ENCODE results near the gene SMARCC2.
"Not testable (repeated sequence)": the region's sequence is repeated elsewhere in the genome, so short reads cannot be mapped to it uniquely, and the experiment has no call there.

SMARCC2 gene

DNA sequence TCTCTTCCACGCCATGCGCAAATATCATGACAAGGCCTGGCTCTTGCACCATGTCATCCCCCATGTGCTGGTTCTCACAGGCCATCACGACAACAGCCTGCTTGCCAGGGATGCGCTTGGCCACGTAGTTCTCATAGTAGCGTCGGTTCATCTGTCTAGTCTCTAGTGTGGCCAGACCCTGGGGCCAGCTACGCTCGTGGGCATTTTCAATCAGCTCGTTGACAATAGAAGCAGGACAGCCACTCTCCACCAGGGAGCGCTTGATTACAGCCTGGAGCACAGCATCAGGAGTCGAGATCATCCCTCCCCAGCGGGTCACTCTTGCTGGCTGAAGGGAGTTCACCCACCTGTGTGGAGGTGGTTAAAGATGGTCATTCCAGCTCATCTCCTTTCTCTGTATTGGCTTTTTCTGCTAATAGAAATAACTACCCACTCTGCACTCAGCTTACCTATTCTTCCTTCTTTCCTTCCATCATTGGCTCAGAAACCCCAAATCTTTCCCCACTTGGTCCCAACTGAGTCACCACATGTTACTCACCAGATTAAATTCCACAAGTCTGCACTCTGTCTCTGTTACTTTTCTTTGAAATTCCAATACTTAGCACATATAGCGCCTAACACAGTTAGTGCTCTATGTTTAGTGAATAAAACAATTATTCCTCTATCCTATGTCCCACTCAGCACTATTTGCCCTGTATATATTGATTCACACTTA is 17.3 kb upstream of the SMARCC2 start:
- no peaks in the 10 kb centered on the region for H3K27me3 ChIP-seq (ENCODE audit: insufficient read depth, low read length)
- no peaks in the 10 kb centered on the region for H3K4me1 ChIP-seq (ENCODE audit: insufficient read depth, low read length)
- no peaks in the 10 kb centered on the region for H3K9me3 ChIP-seq (ENCODE audit: insufficient read depth, low read depth, low read length)
- H3K4me3 ChIP-seq (ENCODE audit: low read length) = no peak overlapping the region
- no peak overlapping the region for H3K27ac ChIP-seq (ENCODE audit: low read length)
- H3K36me3 ChIP-seq (ENCODE audit: insufficient read depth, low read depth, low read length) = peaks cover 68% of the 10 kb centered on the region
- no peak overlapping the region for H3K9ac ChIP-seq (ENCODE audit: low read depth, low read length)

DNA sequence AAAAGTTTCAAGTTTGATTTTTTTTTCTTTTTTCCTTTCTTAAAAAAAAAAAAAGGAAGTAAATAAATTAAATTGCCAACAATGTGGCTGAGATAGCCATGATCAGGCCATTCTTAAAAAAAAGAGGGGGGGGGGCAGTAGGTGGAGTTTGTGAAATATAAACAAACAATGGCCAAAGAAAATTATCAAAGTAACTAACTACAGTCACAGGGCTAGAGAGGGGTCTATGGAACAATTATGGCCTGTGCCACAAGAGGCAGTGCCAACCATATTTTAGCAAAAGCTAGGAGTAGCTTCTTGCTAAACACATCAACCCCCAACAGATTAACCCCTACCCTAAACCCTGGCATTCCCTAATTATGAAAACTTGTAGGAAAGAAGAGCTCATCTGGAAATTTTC is 16.2 kb upstream of the SMARCC2 start:
- no peak overlapping the region for H3K9ac ChIP-seq (ENCODE audit: low read depth, low read length)
- H3K36me3 ChIP-seq (ENCODE audit: insufficient read depth, low read depth, low read length) = peaks cover 59% of the 10 kb centered on the region

DNA sequence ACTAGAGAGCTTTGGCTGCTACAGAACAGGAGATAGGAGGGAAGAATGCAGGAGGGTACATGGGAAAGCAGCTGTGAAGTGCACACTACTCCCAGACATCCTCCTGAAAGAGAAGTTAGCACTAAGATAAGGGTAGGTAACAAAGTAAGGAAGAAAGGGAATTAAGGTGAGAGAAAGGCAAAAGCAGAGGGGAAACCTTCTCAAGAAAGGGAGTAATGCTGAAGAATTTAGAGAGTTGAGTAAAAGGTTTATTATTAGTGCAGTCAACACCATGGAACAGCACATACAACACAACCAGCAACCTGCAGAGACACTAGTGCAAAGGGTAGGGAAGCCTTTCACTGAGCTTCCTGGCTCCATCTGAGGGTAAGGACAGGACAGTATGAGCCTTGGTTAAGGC is 15.0 kb upstream of the SMARCC2 start:
- Histone ChIP-seq H3K36me3 (ENCODE audit: insufficient read depth, low read depth, low read length) (peaks cover 49% of the 10 kb centered on the region), H3K4me3 (ENCODE audit: low read length) (no peak overlapping the region), H3K4me1 (ENCODE audit: insufficient read depth, low read length) (no peaks in the 10 kb centered on the region), H3K9me3 (ENCODE audit: insufficient read depth, low read depth, low read length) (no peaks in the 10 kb centered on the region), H3K27me3 (ENCODE audit: insufficient read depth, low read length) (no peaks in the 10 kb centered on the region), H3K9ac (ENCODE audit: low read depth, low read length) (no peak overlapping the region), H3K27ac (ENCODE audit: low read length) (no peak overlapping the region)

More for the DNA sequence above, 16.2 kb upstream of the SMARCC2 start:
- no peaks in the 10 kb centered on the region for H3K27me3 ChIP-seq (ENCODE audit: insufficient read depth, low read length)
- no peak overlapping the region for H3K27ac ChIP-seq (ENCODE audit: low read length)
- H3K9me3 ChIP-seq (ENCODE audit: insufficient read depth, low read depth, low read length) = no peaks in the 10 kb centered on the region
- H3K4me3 ChIP-seq (ENCODE audit: low read length) = no peak overlapping the region
- H3K4me1 ChIP-seq (ENCODE audit: insufficient read depth, low read length) = no peaks in the 10 kb centered on the region

DNA sequence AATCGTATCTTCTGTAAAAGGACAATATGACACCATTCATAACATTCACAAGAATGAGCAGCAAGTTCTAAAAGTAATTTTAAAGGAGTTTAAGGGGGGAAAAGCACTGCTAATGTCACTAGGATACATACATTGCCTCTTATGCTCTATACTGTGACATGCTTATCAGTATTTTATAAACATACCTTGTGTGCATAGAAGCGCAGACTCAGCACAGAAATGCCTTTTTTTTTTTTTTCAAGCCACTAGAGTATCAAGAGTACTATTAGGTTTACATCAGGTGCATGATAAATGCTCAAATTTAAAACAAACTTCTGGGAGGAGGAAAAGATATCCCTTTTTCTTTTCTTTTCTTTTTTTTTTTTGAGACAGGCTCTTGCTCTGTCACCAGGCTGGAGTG is 13.6 kb upstream of the SMARCC2 start:
- H3K4me1 ChIP-seq (ENCODE audit: insufficient read depth, low read length) = no peaks in the 10 kb centered on the region
- no peak overlapping the region for H3K9ac ChIP-seq (ENCODE audit: low read depth, low read length)
- H3K27me3 ChIP-seq (ENCODE audit: insufficient read depth, low read length) = no peaks in the 10 kb centered on the region
- no peak overlapping the region for H3K27ac ChIP-seq (ENCODE audit: low read length)
- H3K36me3 ChIP-seq (ENCODE audit: insufficient read depth, low read depth, low read length) = peaks cover 39% of the 10 kb centered on the region
- no peaks in the 10 kb centered on the region for H3K9me3 ChIP-seq (ENCODE audit: insufficient read depth, low read depth, low read length)
- no peak overlapping the region for H3K4me3 ChIP-seq (ENCODE audit: low read length)

DNA sequence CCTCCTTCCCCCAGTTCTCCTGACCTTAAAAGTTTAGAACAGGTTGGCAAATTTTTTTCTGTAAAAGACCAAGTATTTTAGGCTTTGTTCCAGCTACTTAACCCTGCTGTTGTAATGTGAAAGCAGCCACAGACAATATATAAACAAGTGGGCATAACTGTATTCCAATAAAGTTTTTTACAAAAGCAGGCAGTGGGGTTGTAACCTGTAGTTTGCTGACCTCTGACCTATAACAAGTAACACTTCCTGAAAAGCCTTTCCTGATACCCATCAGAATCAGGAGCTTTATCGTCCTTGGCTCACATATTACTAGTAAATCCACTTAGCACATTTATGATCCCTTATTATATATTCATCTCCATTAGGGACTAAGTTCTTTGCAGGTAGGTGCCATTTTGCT is 13.1 kb upstream of the SMARCC2 start:
- Histone ChIP-seq H3K27ac (ENCODE audit: low read length) (no peak overlapping the region), H3K36me3 (ENCODE audit: insufficient read depth, low read depth, low read length) (peaks cover 34% of the 10 kb centered on the region), H3K9me3 (ENCODE audit: insufficient read depth, low read depth, low read length) (no peaks in the 10 kb centered on the region), H3K4me1 (ENCODE audit: insufficient read depth, low read length) (no peaks in the 10 kb centered on the region), H3K4me3 (ENCODE audit: low read length) (no peak overlapping the region), H3K9ac (ENCODE audit: low read depth, low read length) (no peak overlapping the region), H3K27me3 (ENCODE audit: insufficient read depth, low read length) (no peaks in the 10 kb centered on the region)

DNA sequence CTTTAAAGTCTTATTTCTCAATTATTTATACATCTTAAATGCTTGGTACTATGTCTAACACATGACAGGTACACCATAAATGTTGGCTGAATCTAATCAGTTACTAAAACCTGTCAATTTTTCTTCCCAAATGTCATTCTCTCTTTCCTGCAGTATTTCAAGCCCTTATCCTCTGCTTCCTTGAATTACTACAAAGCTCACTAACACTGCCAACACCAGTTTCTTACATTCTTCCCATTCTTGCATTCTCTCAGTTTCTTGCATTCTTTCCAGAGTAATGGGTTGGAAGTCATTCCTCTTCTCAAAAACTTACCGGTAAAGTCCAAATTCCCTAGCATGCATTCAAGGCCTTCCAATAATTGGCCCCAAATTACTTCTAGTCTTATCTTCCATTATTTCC is 9.6 kb upstream of the SMARCC2 start:
- Histone ChIP-seq H3K4me3 (ENCODE audit: low read length) (no peak overlapping the region), H3K9me3 (ENCODE audit: insufficient read depth, low read depth, low read length) (no peaks in the 10 kb centered on the region), H3K27me3 (ENCODE audit: insufficient read depth, low read length) (no peaks in the 10 kb centered on the region), H3K9ac (ENCODE audit: low read depth, low read length) (no peak overlapping the region), H3K27ac (ENCODE audit: low read length) (no peak overlapping the region), H3K36me3 (ENCODE audit: insufficient read depth, low read depth, low read length) (no peaks in the 10 kb centered on the region), H3K4me1 (ENCODE audit: insufficient read depth, low read length) (no peaks in the 10 kb centered on the region)

DNA sequence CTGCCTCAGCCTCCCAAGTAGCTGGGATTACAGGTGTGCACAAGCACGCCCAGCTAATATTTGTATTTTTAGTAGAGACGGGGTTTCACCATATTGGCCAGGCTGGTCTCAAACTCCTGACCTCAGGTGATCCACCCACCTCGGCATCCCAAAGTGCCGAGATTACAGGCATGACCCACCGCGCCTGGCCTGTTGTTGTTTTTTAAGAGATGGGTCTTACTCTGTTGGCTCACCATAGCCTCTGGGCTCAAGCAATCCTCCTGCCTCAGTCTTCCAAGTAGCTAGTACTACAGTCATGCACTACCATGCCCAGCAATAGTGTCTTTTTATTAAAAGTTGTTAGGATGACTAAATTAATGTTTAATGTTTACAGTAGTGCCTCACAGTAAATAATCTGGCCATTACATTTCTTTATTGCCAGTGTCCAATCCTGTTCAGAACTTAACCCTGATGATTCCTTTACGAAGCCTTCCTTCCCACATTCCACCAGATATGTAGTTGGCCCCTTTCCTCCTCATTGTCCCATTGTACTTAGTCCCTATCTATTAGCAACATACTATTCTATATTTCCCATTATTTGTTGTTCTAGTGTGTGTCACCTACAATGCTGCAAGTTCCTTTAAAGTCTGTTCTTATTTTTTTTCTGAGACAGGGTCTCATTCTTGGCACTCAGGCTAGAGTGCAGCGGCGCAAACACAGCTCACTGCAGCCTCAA is 8.8 kb upstream of the SMARCC2 start:
- Histone ChIP-seq H3K4me3 (ENCODE audit: low read length) (no peak overlapping the region), H3K9ac (ENCODE audit: low read depth, low read length) (no peak overlapping the region), H3K36me3 (ENCODE audit: insufficient read depth, low read depth, low read length) (no peaks in the 10 kb centered on the region), H3K4me1 (ENCODE audit: insufficient read depth, low read length) (no peaks in the 10 kb centered on the region), H3K9me3 (ENCODE audit: insufficient read depth, low read depth, low read length) (no peaks in the 10 kb centered on the region), H3K27me3 (ENCODE audit: insufficient read depth, low read length) (no peaks in the 10 kb centered on the region), H3K27ac (ENCODE audit: low read length) (no peak overlapping the region)

DNA sequence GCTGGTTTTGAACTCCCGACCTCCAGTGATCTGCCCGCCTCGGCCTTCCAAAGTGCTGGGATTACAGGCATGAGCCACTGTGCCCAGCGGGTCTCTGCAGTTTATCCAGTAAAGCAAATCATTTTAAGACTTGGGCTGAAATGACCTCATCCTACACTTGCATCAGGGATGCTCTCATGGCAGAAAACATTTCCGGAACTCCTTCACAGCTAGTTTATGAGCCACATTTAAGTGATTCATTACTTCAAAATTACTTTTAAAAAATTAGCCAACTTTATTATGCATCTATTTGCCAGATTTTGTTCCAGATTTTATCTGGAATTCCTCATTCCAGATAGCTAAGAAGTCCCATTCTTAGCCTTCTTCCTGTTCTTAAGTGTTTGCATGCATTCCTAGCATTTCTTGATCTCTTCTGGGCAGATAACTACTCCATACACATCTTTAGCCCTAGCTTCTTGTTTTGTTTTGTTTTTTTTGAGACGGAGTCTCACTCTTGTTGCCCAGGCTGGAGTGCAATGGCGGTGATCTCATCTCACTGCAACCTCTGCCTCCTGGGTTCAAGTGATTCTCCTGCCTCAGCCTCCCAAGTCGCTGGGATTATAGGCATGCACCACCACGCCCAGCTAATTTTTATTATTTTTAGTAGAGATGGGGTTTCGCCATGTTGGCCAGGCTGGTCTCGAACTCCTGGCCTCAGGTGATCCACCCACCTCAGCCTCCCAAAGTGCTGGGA is 7.7 kb upstream of the SMARCC2 start:
- not testable (repeated sequence) for H3K27me3 ChIP-seq (ENCODE audit: insufficient read depth, low read length); H3K27ac ChIP-seq (ENCODE audit: low read length); H3K9me3 ChIP-seq (ENCODE audit: insufficient read depth, low read depth, low read length); H3K4me3 ChIP-seq (ENCODE audit: low read length); H3K4me1 ChIP-seq (ENCODE audit: insufficient read depth, low read length); H3K36me3 ChIP-seq (ENCODE audit: insufficient read depth, low read depth, low read length); H3K9ac ChIP-seq (ENCODE audit: low read depth, low read length)

DNA sequence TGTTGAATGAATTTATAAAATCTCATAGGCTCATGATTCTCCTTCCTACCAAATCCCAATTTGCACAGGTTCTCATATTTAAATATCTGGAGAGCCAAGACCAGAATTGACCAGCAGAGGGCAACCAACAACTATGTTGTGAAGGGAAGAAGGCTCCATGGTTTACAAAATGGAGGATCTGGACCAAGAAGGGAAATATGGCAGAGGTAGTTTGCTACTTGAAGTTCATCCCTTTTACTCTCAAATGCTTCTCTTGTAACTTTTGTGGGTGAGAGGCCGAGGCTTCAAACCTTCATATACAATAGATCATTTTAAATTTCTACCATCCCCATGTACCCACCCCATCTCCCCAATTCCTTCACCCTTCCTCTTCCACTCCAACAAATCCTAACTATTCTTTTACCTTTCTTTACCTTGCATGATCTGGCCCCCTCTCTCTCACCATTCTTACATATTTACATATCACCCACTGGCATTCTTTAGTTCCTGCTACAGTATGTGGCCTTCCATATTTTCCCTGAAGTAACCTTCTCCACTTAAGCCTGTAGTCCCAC is 3.8 kb upstream of the SMARCC2 start:
- H3K27me3 ChIP-seq (ENCODE audit: insufficient read depth, low read length) = no peaks in the 10 kb centered on the region
- no peak overlapping the region for H3K27ac ChIP-seq (ENCODE audit: low read length)
- H3K9ac ChIP-seq (ENCODE audit: low read depth, low read length) = no peak overlapping the region
- peaks cover 4% of the 10 kb centered on the region; the same call in 1 of the 2 replicates for H3K4me1 ChIP-seq (ENCODE audit: insufficient read depth, low read length)
- no peaks in the 10 kb centered on the region for H3K9me3 ChIP-seq (ENCODE audit: insufficient read depth, low read depth, low read length)
- no peaks in the 10 kb centered on the region for H3K36me3 ChIP-seq (ENCODE audit: insufficient read depth, low read depth, low read length)
- no peak overlapping the region for H3K4me3 ChIP-seq (ENCODE audit: low read length)

DNA sequence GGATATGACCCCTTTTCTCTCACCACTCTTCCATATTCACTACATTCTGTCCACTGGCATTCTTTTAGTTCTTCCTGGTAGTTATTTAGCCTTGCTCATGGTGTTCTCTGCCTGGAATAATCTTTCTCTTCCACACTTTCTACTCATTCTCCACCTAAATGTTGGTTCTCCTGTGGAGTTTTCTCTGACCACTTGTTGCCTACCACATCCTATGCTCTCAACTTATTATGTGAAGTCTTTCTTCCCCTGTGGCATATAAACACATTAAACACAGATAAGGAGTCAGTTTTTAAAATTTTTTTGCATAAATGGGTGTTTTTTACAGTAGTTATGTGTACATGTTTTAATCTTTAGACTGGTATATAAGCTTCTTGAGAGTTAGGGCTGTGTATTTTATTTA is 3.3 kb upstream of the SMARCC2 start:
- H3K4me1 ChIP-seq (ENCODE audit: insufficient read depth, low read length) = peaks cover 10% of the 10 kb centered on the region; the same call in 1 of the 2 replicates
- H3K27ac ChIP-seq (ENCODE audit: low read length) = no peak overlapping the region
- no peaks in the 10 kb centered on the region for H3K9me3 ChIP-seq (ENCODE audit: insufficient read depth, low read depth, low read length)
- no peaks in the 10 kb centered on the region for H3K27me3 ChIP-seq (ENCODE audit: insufficient read depth, low read length)
- peaks cover 2% of the 10 kb centered on the region; the same call in 1 of the 2 replicates for H3K36me3 ChIP-seq (ENCODE audit: insufficient read depth, low read depth, low read length)
- no peak overlapping the region for H3K9ac ChIP-seq (ENCODE audit: low read depth, low read length)
- no peak overlapping the region for H3K4me3 ChIP-seq (ENCODE audit: low read length)

DNA sequence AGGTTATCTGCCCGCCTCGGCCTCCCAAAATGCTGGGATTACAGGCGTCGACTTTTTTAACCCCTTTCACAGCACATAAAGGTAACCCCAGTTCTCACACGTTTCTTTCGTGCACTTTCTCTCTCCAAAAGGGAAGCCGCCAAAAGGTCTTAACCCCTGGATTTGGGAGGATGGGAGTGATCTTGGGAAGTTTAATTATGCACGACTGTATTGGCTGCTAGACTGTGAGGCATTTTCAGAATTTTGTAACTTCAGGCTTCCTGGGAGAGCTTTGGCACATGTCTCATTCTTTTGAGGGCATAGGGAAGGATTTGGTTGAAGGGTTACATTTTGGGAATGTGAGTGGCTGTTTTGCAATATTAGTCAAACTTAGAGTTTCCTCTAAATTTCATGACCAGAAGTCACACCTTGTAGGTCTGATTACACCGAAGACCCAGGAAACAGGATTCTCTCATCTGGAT is 1.4 kb upstream of the SMARCC2 start:
- peak overlapping the region; percentile 98; the same call in 1 of the 2 replicates for H3K9ac ChIP-seq (ENCODE audit: low read depth, low read length)
- no peaks in the 10 kb centered on the region for H3K9me3 ChIP-seq (ENCODE audit: insufficient read depth, low read depth, low read length)
- H3K4me3 ChIP-seq (ENCODE audit: low read length) = peak overlapping the region; percentile 98

More for the DNA sequence above, 1.4 kb upstream of the SMARCC2 start:
- Histone ChIP-seq H3K4me1 (ENCODE audit: insufficient read depth, low read length) (peaks cover 12% of the 10 kb centered on the region; the same call in 1 of the 2 replicates), H3K36me3 (ENCODE audit: insufficient read depth, low read depth, low read length) (peaks cover 19% of the 10 kb centered on the region), H3K27me3 (ENCODE audit: insufficient read depth, low read length) (no peaks in the 10 kb centered on the region), H3K27ac (ENCODE audit: low read length) (no peak overlapping the region)
